WTC11 (cell line): ENCODE data around the gene MAP3K5. TPM values are rescaled to one million over a fixed set of nuclear protein-coding genes. Genes with fewer than 3 reads are reported as not detected.

Experiments
- ATAC-seq: fragments of 200-7000 bp; cut with Tn5 transposase; 2 replicates; pipeline ENCODE4 v1.10.0; 2021; ENCODE audit warnings: mild to moderate bottlenecking, moderate library complexity
- CTCF ChIA-PET: fragments of 300-600 bp; sonication (Branson Sonifier 250); formaldehyde crosslinking; loops from one replicate; lab custom pipeline; 2021; ENCODE audit warnings: antibody characterized with exemption; lab: Charles Lee
- POLR2A ChIA-PET: fragments of 350-600 bp; sonication (Branson Sonifier 250); formaldehyde crosslinking; loops from one replicate; lab custom pipeline; 2021; ENCODE audit warnings: antibody characterized with exemption; lab: Charles Lee
- DNase-seq: peaks from one replicate; pipeline ENCODE4 v3.0.0; 2021; ENCODE audit warnings: low spot score
- H3K27ac Mint-ChIP-seq: 2 replicates; pipeline ENCODE4 v1.8.0; 2021; ENCODE audit warnings: mixed read lengths
- H3K27me3 Mint-ChIP-seq: 2 replicates; pipeline ENCODE4 v1.8.0; 2021; ENCODE audit warnings: low read depth, mild to moderate bottlenecking, moderate library complexity, mixed read lengths
- H3K36me3 Mint-ChIP-seq: 2 replicates; pipeline ENCODE4 v1.8.0; 2021; ENCODE audit warnings: mixed read lengths
- H3K4me1 Mint-ChIP-seq: 2 replicates; pipeline ENCODE4 v1.8.0; 2022; ENCODE audit warnings: mixed read lengths
- H3K4me3 Mint-ChIP-seq: 2 replicates; pipeline ENCODE4 v1.8.0; 2021; ENCODE audit warnings: mild to moderate bottlenecking, moderate library complexity, mixed read lengths
- H3K9me3 Mint-ChIP-seq: 2 replicates; pipeline ENCODE4 v1.8.0; 2021; ENCODE audit warnings: mixed read lengths
- ATF1 ChIP-seq: sonication (generic); formaldehyde crosslinking; IDR thresholded peaks from 2 replicates; pipeline ENCODE4 v1.8.1; 2023; ENCODE audit warnings: mild to moderate bottlenecking, moderate library complexity, missing genetic modification reagents
- ELF4 ChIP-seq: sonication (generic); formaldehyde crosslinking; IDR thresholded peaks from 2 replicates; pipeline ENCODE4 v1.8.1; 2022; ENCODE audit warnings: low read depth, mild to moderate bottlenecking, moderate library complexity, missing genetic modification reagents
- EMX1 ChIP-seq: fragments of 250-450 bp; sonication (Bioruptor Pico); IDR thresholded peaks from 2 replicates; pipeline ENCODE4 v1.8.0; 2021; ENCODE audit warnings: mild to moderate bottlenecking
- FOXP1 ChIP-seq: sonication (generic); formaldehyde crosslinking; IDR thresholded peaks from 2 replicates; pipeline ENCODE4 v1.8.0; 2022; ENCODE audit warnings: missing genetic modification reagents, mild to moderate bottlenecking, moderate library complexity, borderline replicate concordance
- GTF2I ChIP-seq: fragments of 250-450 bp; sonication (Bioruptor Pico); conservative IDR thresholded peaks from 2 replicates; pipeline ENCODE4 v1.4.0; 2021; ENCODE audit warnings: mild to moderate bottlenecking
- HMGA2 ChIP-seq: fragments of 250-450 bp; sonication (Bioruptor Pico); IDR thresholded peaks from 2 replicates; pipeline ENCODE4 v1.4.0; 2021; ENCODE audit warnings: mild to moderate bottlenecking, moderate library complexity
- NFE2L1 ChIP-seq: sonication (generic); formaldehyde crosslinking; IDR thresholded peaks from 2 replicates; pipeline ENCODE4 v1.8.1; 2023; ENCODE audit warnings: missing genetic modification reagents
- NFYB ChIP-seq: sonication (generic); formaldehyde crosslinking; conservative IDR thresholded peaks from 2 replicates; pipeline ENCODE4 v1.8.0; 2022; ENCODE audit warnings: low read depth, missing genetic modification reagents
- NR3C1 ChIP-seq: sonication (generic); formaldehyde crosslinking; conservative IDR thresholded peaks from 2 replicates; pipeline ENCODE4 v1.8.1; 2023; ENCODE audit warnings: low read depth, mild to moderate bottlenecking, missing genetic modification reagents
- SOX15 ChIP-seq: fragments of 250-450 bp; sonication (Bioruptor Pico); IDR thresholded peaks from 2 replicates; pipeline ENCODE4 v1.9.0; 2021; ENCODE audit warnings: mild to moderate bottlenecking
- SP1 ChIP-seq: sonication (generic); formaldehyde crosslinking; conservative IDR thresholded peaks from 2 replicates; pipeline ENCODE4 v1.8.1; 2022; ENCODE audit warnings: missing genetic modification reagents
- ZNF396 ChIP-seq: fragments of 250-450 bp; sonication (Bioruptor Pico); IDR thresholded peaks from 2 replicates; pipeline ENCODE4 v1.8.0; 2021; ENCODE audit warnings: mild to moderate bottlenecking, moderate library complexity, borderline replicate concordance
- total RNA-seq: library from RNA; stranded (reverse); gene quantifications from 3 replicates; pipeline ENCODE4 v1.2.3, GENCODE V29; 2021
- TF ChIP-seq, protein P1 (sequence below): fragments of 250-450 bp; sonication (Bioruptor Pico); conservative IDR thresholded peaks from 2 replicates; pipeline ENCODE4 v1.9.0; 2021; ENCODE audit warnings: mild to moderate bottlenecking
- TF ChIP-seq, protein P2 (sequence below): fragments of 250-450 bp; sonication (Bioruptor Pico); IDR thresholded peaks from 2 replicates; pipeline ENCODE4 v1.9.0; 2021; ENCODE audit warnings: mild to moderate bottlenecking
- TF ChIP-seq, protein P3 (sequence below): sonication (generic); formaldehyde crosslinking; IDR thresholded peaks from 2 replicates; pipeline ENCODE4 v1.8.1; 2022; ENCODE audit warnings: low read depth, mild to moderate bottlenecking, moderate library complexity, missing genetic modification reagents, borderline replicate concordance
- TF ChIP-seq, protein P4 (sequence below): sonication (generic); formaldehyde crosslinking; IDR thresholded peaks from 2 replicates; pipeline ENCODE4 v1.8.1; 2022; ENCODE audit warnings: missing genetic modification reagents, borderline replicate concordance
- TF ChIP-seq, protein P5 (sequence below): sonication (generic); formaldehyde crosslinking; IDR thresholded peaks from 2 replicates; pipeline ENCODE4 v1.8.1; 2023; ENCODE audit warnings: mild to moderate bottlenecking, missing genetic modification reagents, borderline replicate concordance
- TF ChIP-seq, protein P6 (sequence below): sonication (generic); formaldehyde crosslinking; IDR thresholded peaks from 2 replicates; pipeline ENCODE4 v1.8.0; 2023; ENCODE audit warnings: missing genetic modification reagents, mild to moderate bottlenecking, borderline replicate concordance
- TF ChIP-seq, protein P7 (sequence below): sonication (generic); formaldehyde crosslinking; IDR thresholded peaks from 2 replicates; pipeline ENCODE4 v1.8.1; 2023; ENCODE audit warnings: mild to moderate bottlenecking, missing genetic modification reagents
- TF ChIP-seq, protein P8 (sequence below): sonication (generic); formaldehyde crosslinking; conservative IDR thresholded peaks from 2 replicates; pipeline ENCODE4 v1.8.1; 2022; ENCODE audit warnings: mild to moderate bottlenecking, missing genetic modification reagents

The MAP3K5 gene
- total RNA-seq, 1 experiment from 2014 or later = 1.6 TPM

DNA sequence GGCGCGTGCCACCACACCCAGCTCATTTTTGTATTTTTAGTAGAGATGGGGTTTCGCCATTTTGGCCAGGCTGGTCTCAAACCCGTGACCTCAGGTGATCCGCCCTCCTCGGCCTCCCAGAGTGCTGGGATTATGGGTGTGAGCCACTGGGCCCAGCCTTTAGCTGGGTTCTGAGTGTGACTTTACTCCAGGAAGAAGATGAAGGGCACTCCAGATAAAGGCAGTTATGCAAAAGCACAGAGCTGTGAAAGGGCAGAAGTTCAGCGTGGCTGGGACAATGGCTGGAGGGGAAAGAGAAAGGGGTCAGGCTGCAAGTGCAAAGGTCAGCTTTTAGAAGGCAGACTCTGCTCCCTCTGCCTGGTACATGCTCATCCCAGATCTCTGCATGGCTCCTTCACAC, 39.7 kb downstream of the MAP3K5 start (continued):
- no peak for TF ChIP-seq NFE2L1
- TF ChIP-seq NFYB (CRISPR knock-in tag) = no peak
- TF ChIP-seq, protein P1, sequence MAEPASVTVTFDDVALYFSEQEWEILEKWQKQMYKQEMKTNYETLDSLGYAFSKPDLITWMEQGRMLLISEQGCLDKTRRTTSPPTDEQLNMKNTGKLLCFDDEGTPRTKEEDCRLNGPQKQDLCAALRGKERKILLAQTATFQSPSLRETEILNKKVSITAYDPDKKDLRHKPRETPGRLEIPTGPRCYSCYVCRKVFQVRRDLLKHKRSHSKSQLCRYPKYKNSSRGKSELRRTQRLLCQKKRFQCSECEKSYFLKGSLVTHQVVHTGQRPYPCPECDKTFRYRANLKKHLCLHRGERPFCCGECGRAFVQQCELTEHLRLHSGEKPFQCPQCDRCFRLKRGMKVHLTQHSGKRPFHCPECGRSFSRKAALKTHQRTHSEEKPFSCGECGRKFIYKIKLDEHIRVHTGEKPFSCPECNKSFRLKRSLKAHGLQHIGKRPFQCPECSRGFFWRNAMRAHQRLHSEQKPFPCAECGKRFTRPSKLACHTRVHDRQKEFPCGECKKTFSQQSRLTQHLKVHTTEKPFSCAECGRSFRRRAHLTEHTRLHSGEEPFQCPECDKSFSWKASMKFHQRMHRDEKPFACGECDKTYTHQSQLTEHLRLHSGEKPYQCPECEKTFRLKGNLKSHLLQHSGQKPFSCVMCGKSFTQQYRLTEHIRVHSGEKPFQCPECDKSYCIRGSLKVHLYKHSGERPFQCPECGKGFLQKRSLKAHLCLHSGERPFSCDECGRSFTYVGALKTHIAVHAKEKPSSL = no peak
- TF ChIP-seq, protein P2, sequence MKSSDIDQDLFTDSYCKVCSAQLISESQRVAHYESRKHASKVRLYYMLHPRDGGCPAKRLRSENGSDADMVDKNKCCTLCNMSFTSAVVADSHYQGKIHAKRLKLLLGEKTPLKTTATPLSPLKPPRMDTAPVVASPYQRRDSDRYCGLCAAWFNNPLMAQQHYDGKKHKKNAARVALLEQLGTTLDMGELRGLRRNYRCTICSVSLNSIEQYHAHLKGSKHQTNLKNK = no peak
- no peak for TF ChIP-seq GTF2I (CRISPR knock-in tag)
- no peak for TF ChIP-seq FOXP1 (CRISPR knock-in tag)
- TF ChIP-seq SOX15 = no peak
- TF ChIP-seq, protein P3, sequence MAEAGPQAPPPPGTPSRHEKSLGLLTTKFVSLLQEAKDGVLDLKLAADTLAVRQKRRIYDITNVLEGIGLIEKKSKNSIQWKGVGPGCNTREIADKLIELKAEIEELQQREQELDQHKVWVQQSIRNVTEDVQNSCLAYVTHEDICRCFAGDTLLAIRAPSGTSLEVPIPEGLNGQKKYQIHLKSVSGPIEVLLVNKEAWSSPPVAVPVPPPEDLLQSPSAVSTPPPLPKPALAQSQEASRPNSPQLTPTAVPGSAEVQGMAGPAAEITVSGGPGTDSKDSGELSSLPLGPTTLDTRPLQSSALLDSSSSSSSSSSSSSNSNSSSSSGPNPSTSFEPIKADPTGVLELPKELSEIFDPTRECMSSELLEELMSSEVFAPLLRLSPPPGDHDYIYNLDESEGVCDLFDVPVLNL (CRISPR knock-in tag) = no peak
- TF ChIP-seq, all 79 proteins: peak for 0

DNA sequence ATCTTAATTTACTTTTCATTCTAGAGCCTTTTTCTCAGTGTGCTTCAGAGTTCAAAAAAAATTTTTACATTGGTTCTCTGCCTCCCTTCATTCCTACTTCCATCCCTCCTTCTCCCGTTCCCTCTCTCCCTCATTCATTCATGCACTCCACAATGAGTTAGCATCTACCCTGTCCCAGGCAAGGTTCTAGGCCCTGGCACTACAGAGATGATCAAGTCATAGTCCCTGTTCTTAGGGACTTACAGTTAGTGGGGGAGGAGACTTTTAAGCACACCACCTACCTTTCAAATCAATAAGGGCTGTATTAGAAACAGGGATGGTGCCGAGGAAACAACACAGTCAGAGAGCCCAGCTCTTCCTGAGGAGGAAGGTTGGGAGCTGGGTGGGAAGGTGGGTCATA, 40.3 kb downstream of the MAP3K5 start:
- CTCF ChIA-PET = interaction anchor here (1.2 kb wide), 1 partner anchor 40 kb away, joined by 3 read pairs; the partner anchor contains the start of gene MAP3K5
- Mint-ChIP-seq H3K4me3 (no peak overlapping the region), H3K4me1 (peaks cover 9% of the 10 kb centered on the region), H3K27me3 (no peaks in the 10 kb centered on the region), H3K9me3 (0 out of 2 replicates have a peak, but pooled peaks cover 3% of the 10 kb centered on the region), H3K27ac (no peak overlapping the region), H3K36me3 (no peaks in the 10 kb centered on the region)
- POLR2A ChIA-PET = no interaction called here
- DNase-seq = no peak
- ATAC-seq = no peak
- no peak for TF ChIP-seq NR3C1 (CRISPR knock-in tag)
- TF ChIP-seq, protein P4, sequence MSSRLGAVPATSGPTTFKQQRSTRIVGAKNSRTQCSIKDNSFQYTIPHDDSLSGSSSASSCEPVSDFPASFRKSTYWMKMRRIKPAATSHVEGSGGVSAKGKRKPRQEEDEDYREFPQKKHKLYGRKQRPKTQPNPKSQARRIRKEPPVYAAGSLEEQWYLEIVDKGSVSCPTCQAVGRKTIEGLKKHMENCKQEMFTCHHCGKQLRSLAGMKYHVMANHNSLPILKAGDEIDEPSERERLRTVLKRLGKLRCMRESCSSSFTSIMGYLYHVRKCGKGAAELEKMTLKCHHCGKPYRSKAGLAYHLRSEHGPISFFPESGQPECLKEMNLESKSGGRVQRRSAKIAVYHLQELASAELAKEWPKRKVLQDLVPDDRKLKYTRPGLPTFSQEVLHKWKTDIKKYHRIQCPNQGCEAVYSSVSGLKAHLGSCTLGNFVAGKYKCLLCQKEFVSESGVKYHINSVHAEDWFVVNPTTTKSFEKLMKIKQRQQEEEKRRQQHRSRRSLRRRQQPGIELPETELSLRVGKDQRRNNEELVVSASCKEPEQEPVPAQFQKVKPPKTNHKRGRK (CRISPR knock-in tag) = no peak
- TF ChIP-seq EMX1 (CRISPR knock-in tag) = no peak
- no peak for TF ChIP-seq SP1 (CRISPR knock-in tag)
- no peak for TF ChIP-seq ATF1 (CRISPR knock-in tag)
- TF ChIP-seq, protein P5, sequence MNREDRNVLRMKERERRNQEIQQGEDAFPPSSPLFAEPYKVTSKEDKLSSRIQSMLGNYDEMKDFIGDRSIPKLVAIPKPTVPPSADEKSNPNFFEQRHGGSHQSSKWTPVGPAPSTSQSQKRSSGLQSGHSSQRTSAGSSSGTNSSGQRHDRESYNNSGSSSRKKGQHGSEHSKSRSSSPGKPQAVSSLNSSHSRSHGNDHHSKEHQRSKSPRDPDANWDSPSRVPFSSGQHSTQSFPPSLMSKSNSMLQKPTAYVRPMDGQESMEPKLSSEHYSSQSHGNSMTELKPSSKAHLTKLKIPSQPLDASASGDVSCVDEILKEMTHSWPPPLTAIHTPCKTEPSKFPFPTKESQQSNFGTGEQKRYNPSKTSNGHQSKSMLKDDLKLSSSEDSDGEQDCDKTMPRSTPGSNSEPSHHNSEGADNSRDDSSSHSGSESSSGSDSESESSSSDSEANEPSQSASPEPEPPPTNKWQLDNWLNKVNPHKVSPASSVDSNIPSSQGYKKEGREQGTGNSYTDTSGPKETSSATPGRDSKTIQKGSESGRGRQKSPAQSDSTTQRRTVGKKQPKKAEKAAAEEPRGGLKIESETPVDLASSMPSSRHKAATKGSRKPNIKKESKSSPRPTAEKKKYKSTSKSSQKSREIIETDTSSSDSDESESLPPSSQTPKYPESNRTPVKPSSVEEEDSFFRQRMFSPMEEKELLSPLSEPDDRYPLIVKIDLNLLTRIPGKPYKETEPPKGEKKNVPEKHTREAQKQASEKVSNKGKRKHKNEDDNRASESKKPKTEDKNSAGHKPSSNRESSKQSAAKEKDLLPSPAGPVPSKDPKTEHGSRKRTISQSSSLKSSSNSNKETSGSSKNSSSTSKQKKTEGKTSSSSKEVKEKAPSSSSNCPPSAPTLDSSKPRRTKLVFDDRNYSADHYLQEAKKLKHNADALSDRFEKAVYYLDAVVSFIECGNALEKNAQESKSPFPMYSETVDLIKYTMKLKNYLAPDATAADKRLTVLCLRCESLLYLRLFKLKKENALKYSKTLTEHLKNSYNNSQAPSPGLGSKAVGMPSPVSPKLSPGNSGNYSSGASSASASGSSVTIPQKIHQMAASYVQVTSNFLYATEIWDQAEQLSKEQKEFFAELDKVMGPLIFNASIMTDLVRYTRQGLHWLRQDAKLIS (CRISPR knock-in tag) = no peak
- TF ChIP-seq, protein P6, sequence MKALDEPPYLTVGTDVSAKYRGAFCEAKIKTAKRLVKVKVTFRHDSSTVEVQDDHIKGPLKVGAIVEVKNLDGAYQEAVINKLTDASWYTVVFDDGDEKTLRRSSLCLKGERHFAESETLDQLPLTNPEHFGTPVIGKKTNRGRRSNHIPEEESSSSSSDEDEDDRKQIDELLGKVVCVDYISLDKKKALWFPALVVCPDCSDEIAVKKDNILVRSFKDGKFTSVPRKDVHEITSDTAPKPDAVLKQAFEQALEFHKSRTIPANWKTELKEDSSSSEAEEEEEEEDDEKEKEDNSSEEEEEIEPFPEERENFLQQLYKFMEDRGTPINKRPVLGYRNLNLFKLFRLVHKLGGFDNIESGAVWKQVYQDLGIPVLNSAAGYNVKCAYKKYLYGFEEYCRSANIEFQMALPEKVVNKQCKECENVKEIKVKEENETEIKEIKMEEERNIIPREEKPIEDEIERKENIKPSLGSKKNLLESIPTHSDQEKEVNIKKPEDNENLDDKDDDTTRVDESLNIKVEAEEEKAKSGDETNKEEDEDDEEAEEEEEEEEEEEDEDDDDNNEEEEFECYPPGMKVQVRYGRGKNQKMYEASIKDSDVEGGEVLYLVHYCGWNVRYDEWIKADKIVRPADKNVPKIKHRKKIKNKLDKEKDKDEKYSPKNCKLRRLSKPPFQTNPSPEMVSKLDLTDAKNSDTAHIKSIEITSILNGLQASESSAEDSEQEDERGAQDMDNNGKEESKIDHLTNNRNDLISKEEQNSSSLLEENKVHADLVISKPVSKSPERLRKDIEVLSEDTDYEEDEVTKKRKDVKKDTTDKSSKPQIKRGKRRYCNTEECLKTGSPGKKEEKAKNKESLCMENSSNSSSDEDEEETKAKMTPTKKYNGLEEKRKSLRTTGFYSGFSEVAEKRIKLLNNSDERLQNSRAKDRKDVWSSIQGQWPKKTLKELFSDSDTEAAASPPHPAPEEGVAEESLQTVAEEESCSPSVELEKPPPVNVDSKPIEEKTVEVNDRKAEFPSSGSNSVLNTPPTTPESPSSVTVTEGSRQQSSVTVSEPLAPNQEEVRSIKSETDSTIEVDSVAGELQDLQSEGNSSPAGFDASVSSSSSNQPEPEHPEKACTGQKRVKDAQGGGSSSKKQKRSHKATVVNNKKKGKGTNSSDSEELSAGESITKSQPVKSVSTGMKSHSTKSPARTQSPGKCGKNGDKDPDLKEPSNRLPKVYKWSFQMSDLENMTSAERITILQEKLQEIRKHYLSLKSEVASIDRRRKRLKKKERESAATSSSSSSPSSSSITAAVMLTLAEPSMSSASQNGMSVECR (CRISPR knock-in tag) = no peak
- no peak for TF ChIP-seq ZNF396 (CRISPR knock-in tag)
- TF ChIP-seq HMGA2 (CRISPR knock-in tag) = no peak
- TF ChIP-seq ELF4 = no peak
- TF ChIP-seq, protein P7, sequence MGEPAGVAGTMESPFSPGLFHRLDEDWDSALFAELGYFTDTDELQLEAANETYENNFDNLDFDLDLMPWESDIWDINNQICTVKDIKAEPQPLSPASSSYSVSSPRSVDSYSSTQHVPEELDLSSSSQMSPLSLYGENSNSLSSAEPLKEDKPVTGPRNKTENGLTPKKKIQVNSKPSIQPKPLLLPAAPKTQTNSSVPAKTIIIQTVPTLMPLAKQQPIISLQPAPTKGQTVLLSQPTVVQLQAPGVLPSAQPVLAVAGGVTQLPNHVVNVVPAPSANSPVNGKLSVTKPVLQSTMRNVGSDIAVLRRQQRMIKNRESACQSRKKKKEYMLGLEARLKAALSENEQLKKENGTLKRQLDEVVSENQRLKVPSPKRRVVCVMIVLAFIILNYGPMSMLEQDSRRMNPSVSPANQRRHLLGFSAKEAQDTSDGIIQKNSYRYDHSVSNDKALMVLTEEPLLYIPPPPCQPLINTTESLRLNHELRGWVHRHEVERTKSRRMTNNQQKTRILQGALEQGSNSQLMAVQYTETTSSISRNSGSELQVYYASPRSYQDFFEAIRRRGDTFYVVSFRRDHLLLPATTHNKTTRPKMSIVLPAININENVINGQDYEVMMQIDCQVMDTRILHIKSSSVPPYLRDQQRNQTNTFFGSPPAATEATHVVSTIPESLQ (CRISPR knock-in tag) = no peak
- TF ChIP-seq, protein P8, sequence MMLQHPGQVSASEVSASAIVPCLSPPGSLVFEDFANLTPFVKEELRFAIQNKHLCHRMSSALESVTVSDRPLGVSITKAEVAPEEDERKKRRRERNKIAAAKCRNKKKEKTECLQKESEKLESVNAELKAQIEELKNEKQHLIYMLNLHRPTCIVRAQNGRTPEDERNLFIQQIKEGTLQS (CRISPR knock-in tag) = no peak
